ENCODE data around the gene SPTLC1. TPM values are rescaled to one million over a fixed set of nuclear protein-coding genes. Genes with fewer than 3 reads are reported as not detected.

SPTLC1 gene
- polyA plus RNA-seq, 2 of the 4 experiments (the other 2 are of a cell fraction) = 63.7 to 122 TPM

- no peak for ATAC-seq
- FAIRE-seq = no peak
- 90% methylated on average over 4 of the region's 4 CpGs for WGBS (ENCODE audit: missing lambda C conversion rate)
- no peak overlapping the region for H3K27ac ChIP-seq
- H3K4me2 ChIP-seq = no peak overlapping the region
- ChIA-PET CTCF (interaction anchor here (0.8 to 1.3 kb wide), 2 partner anchors 33 to 234 kb away, joined by 3 to 4 read pairs; no protein-coding TSS in a partner anchor), POLR2A (no interaction called here)
- no peak for DNase-seq (ENCODE audit: low read depth in 1 of 2, low spot score in 1 of 2)
- H3K4me3 ChIP-seq = no peak overlapping the region
- TF ChIP-seq RARB (CRISPR knock-in tag; IDR thresholded peaks at IDR 0.05) (no peak), HOXB13 (CRISPR knock-in tag; IDR thresholded peaks at IDR 0.05; ENCODE audit: low read depth) (no peak), FOXS1 (CRISPR knock-in tag; IDR thresholded peaks at IDR 0.05) (no peak), ZSCAN20 (CRISPR knock-in tag; IDR thresholded peaks at IDR 0.05) (no peak), MYC (IDR thresholded peaks at IDR 0.05; ENCODE audit: borderline replicate concordance, low read length) (no peak), ZC3H11A (IDR thresholded peaks at IDR 0.05) (no peak), EP300 (IDR thresholded peaks at IDR 0.05) (no peak), POLR2A (IDR thresholded peaks at IDR 0.05; ENCODE audit: low read length) (no peak)
- H3K9me3 ChIP-seq = no peaks in the 10 kb centered on the region
- no peaks in the 10 kb centered on the region for H3K4me1 ChIP-seq
Observed at GRCh38 chr9:92071634-92072033, 43.6 kb downstream of the SPTLC1 start.

- Histone ChIP-seq H3K27ac (no peak overlapping the region), H3K9me3 (peaks cover 19% of the 10 kb centered on the region; the same call in 2 of the 3 replicates), H3K4me3 (no peak overlapping the region), H3K4me2 (no peak overlapping the region), H3K4me1 (no peaks in the 10 kb centered on the region)
- ATAC-seq = no peak
- FAIRE-seq = no peak
- WGBS (ENCODE audit: missing lambda C conversion rate) = 88% methylated on average over 5 of the region's 5 CpGs
- no peak for TF ChIP-seq CEBPB (IDR thresholded peaks at IDR 0.05)
- no peak for TF ChIP-seq NFE2L2 (conservative IDR thresholded peaks at IDR 0.05; ENCODE audit: low read length)
- TF ChIP-seq RAD21 (conservative IDR thresholded peaks at IDR 0.05 in 1 of 2, IDR thresholded peaks at IDR 0.05 in 1 of 2) = no peak
- no peak for TF ChIP-seq POLR2A (IDR thresholded peaks at IDR 0.05; ENCODE audit: low read length)
- POLR2A ChIA-PET = no interaction called here
- CTCF ChIA-PET = no interaction called here
- no peak for DNase-seq (ENCODE audit: low read depth in 1 of 2, low spot score in 1 of 2)
Observed at GRCh38 chr9:92066168-92066567, 49.0 kb downstream of the SPTLC1 start.

- TF ChIP-seq MAX (IDR thresholded peaks at IDR 0.05) (no peak), MAZ (IDR thresholded peaks at IDR 0.05; ENCODE audit: borderline replicate concordance, low read depth, low read length) (no peak), ZSCAN20 (CRISPR knock-in tag; IDR thresholded peaks at IDR 0.05) (no peak), CBX8 (IDR thresholded peaks at IDR 0.05) (no peak), NFE2L2 (conservative IDR thresholded peaks at IDR 0.05; ENCODE audit: low read length) (no peak), EHF (CRISPR knock-in tag; IDR thresholded peaks at IDR 0.05) (no peak), PHF8 (IDR thresholded peaks at IDR 0.05; ENCODE audit: borderline replicate concordance, low read depth) (no peak), SMC3 (IDR thresholded peaks at IDR 0.05) (no peak), JUN (IDR thresholded peaks at IDR 0.05) (no peak), CHD4 (IDR thresholded peaks at IDR 0.05; ENCODE audit: borderline replicate concordance) (no peak), HES2 (IDR thresholded peaks at IDR 0.05) (no peak), CTCF (IDR thresholded peaks at IDR 0.05) (no peak), RAD21 (conservative IDR thresholded peaks at IDR 0.05 in 1 of 2, IDR thresholded peaks at IDR 0.05 in 1 of 2) (no peak), KDM5A (IDR thresholded peaks at IDR 0.05) (no peak), HEYL (CRISPR knock-in tag; IDR thresholded peaks at IDR 0.05) (no peak), CEBPB (IDR thresholded peaks at IDR 0.05) (no peak), RCOR1 (IDR thresholded peaks at IDR 0.05; ENCODE audit: low read depth, low read length) (no peak), GATA3 (IDR thresholded peaks at IDR 0.05; ENCODE audit: borderline replicate concordance) (no peak), HOXA7 (CRISPR knock-in tag; IDR thresholded peaks at IDR 0.05) (no peak), TFCP2L1 (CRISPR knock-in tag; IDR thresholded peaks at IDR 0.05) (no peak)
- no peak for DNase-seq (ENCODE audit: low read depth in 1 of 2, low spot score in 1 of 2)
- Histone ChIP-seq H3K4me1 (no peaks in the 10 kb centered on the region), H3K4me2 (no peak overlapping the region), H3K27ac (no peak overlapping the region), H3K4me3 (no peak overlapping the region), H3K9me3 (peaks cover 19% of the 10 kb centered on the region; the same call in 2 of the 3 replicates)
- ATAC-seq = no peak
- POLR2A ChIA-PET = no interaction called here
- WGBS (ENCODE audit: missing lambda C conversion rate) = 89% methylated on average over 3 of the region's 3 CpGs
- CTCF ChIA-PET = no interaction called here
- no peak for FAIRE-seq
Observed at GRCh38 chr9:92064711-92065110, 50.5 kb downstream of the SPTLC1 start.
